Fibroblast of pulmonary artery (primary cell): Measurements from ENCODE around the gene TEX28.
"Not testable (repeated sequence)": the region's sequence is repeated elsewhere in the genome, so short reads cannot be mapped to it uniquely, and the experiment has no call there.

Experiments used
- DNase-seq: peaks from one replicate; pipeline ENCODE4 v3.0.0-alpha.2; 2010; ENCODE audit warnings: low read depth
- H3K4me3 ChIP-seq: replicated peaks from 2 replicates; pipeline ENCODE4 v1.5.1; 2011; ENCODE audit warnings: low read depth, mild to moderate bottlenecking, control low read depth, low read length, moderate library complexity

Gene TEX28

GRCh38 chrX:154248076-154248475 is 46.8 kb downstream of the TEX28 start:
- not testable (repeated sequence) for DNase-seq

GRCh38 chrX:154247377-154248045 is 47.4 kb downstream of the TEX28 start:
- H3K4me3 ChIP-seq = not testable (repeated sequence)

More at GRCh38 chrX:154248076-154248475, 46.8 kb downstream of the TEX28 start:
- not testable (repeated sequence) for H3K4me3 ChIP-seq

GRCh38 chrX:154239982-154240503 is 54.9 kb downstream of the TEX28 start:
- H3K4me3 ChIP-seq, DNase-seq: not testable (repeated sequence)

More at GRCh38 chrX:154247377-154248045, 47.4 kb downstream of the TEX28 start:
- not testable (repeated sequence) for DNase-seq

GRCh38 chrX:154238939-154239559 is 55.9 kb downstream of the TEX28 start:
- not testable (repeated sequence) for DNase-seq, H3K4me3 ChIP-seq

DNA sequence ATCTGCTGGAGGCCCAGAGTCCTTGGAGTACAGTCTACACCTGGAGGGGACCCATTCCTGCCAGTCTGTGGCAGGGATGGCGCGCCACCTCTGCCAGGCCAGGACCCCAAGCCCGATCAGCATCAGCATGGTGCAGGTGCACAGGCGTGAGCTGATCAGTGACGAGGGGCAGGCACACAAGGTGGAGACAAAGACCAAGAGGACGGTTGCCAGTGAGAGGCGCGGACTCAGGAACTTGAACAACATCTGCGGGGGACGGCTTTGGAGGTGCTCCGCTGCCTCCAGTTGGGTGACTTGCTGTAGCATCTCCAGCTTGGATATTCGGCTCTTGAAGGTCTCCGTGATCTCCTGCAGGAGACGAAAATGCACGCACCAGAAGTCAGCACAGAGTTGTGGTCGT is 61.3 kb downstream of the TEX28 start:
- H3K4me3 ChIP-seq, DNase-seq: not testable (repeated sequence)

- DNase-seq, H3K4me3 ChIP-seq: not testable (repeated sequence)
These were observed 63.5 kb downstream of the TEX28 start for GRCh38 chrX:154231443-154231842.

GRCh38 chrX:154226706-154227105 is 68.2 kb downstream of the TEX28 start:
- not testable (repeated sequence) for DNase-seq, H3K4me3 ChIP-seq

DNA sequence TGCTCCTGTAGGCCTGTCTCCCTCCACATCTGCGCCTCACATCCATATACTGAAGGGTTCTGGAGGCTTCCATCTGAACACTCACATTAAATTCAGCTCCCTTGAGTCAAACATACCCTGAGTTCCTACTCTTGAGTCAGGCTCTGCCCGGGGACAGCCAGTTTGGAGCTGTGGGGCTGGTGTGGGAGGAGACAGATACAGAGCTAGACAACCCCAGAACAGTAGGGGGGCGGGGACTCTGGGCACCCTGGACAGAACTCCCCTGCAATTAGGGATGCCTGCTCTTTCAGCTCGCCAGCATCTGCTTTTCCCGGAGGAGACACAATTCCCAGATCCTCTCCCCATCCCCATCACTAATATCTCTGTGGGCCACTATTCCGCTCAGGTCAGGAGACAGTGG is 69.6 kb downstream of the TEX28 start:
- H3K4me3 ChIP-seq, DNase-seq: not testable (repeated sequence)
